Aorta (tissue), 5 donors: ENCODE measurements around the gene RTBDN. TPM values are rescaled to one million over a fixed set of nuclear protein-coding genes. Genes with fewer than 3 reads are reported as not detected.
"Not testable (repeated sequence)": the region's sequence is repeated elsewhere in the genome, so short reads cannot be mapped to it uniquely, and the experiment has no call there.

Experiments
- ATAC-seq: fragments of 200-7000 bp; cut with Tn5 transposase; one replicate; pipeline ENCODE4 v1.9.1; 2022; ENCODE audit warnings: moderate library complexity; ENCODE audit not compliant: low FRiP score
- DNase-seq, 2 donors: peaks; one replicate each; pipeline ENCODE4 v3.0.0-alpha.2; 2020
- H3K27ac ChIP-seq, 2 donors: one replicate each; pipeline ENCODE4 v1.5.1; 2013; ENCODE audit warnings: low read length in 2 of 2, mild to moderate bottlenecking in 2 of 2, moderate library complexity in 2 of 2, control low read depth in 1 of 2, inconsistent platforms in 1 of 2, low read depth in 1 of 2
- H3K27me3 ChIP-seq, 2 donors: one replicate each; pipeline ENCODE4 v1.6.1; 2013; ENCODE audit warnings: control low read depth in 1 of 2, low read length in 1 of 2, mild to moderate bottlenecking in 1 of 2, moderate library complexity in 1 of 2; ENCODE audit not compliant: insufficient read depth in 2 of 2, control insufficient read depth in 1 of 2
- H3K36me3 ChIP-seq, 2 donors: one replicate each; pipeline ENCODE4 v1.6.1; 2013; ENCODE audit warnings: control low read depth in 1 of 2, low read length in 1 of 2, mild to moderate bottlenecking in 1 of 2; ENCODE audit not compliant: insufficient read depth in 2 of 2, control insufficient read depth in 1 of 2
- H3K4me1 ChIP-seq, 2 donors: one replicate each; pipeline ENCODE4 v1.6.1; 2013; ENCODE audit warnings: low read length in 2 of 2, control low read depth in 1 of 2, mild to moderate bottlenecking in 1 of 2, moderate library complexity in 1 of 2; ENCODE audit not compliant: insufficient read depth in 2 of 2, control insufficient read depth in 1 of 2
- H3K4me3 ChIP-seq, 2 donors: one replicate each; pipeline ENCODE4 v1.5.1; 2013; ENCODE audit warnings: low read length in 2 of 2, control low read depth in 1 of 2, mild to moderate bottlenecking in 1 of 2
- H3K9me3 ChIP-seq: one replicate; pipeline ENCODE4 v1.6.1; 2013; ENCODE audit warnings: mild to moderate bottlenecking, low read length; ENCODE audit not compliant: control insufficient read depth
- whole genome bisulfite sequencing, 2 donors: extraction: QIAGEN DNeasy Blood & Tissue Kit; methylation state at CpG; one replicate each; pipeline ENCODE4 v1.1.7; 2013; 5-methylcytosine and 5-hydroxymethylcytosine counted together
- intact Hi-C, 2 donors: fragments of 100-400 bp; cut with DNase I; formaldehyde crosslinking; loops; one replicate each; pipeline versions ENCODE4 v1.14.2 to v1.15.0; 2022
- polyA plus RNA-seq, 2 donors: library from polyadenylated mRNA; stranded (reverse); fragments of 200-250 nt; gene quantifications; one replicate each; pipeline ENCODE4 v1.2.3, GENCODE V29; 2013
- total RNA-seq, 2 donors: library from RNA; stranded (reverse); fragmentation: NEBNext Ultra II Directional; extraction: Animal tissue kit (Norgen Biotek cat#: 25700); gene quantifications; one replicate each; pipeline ENCODE4 v1.2.1, GENCODE V29; 2021
- donor health status: healthy with polysubstance abuse.
- donor health status: Bipolar disorder and iron deficiency.
- donor health status: DM: no; HTN: no; CAD: no.
- donor health status: DM: no; HTN: no; CAD: no.
- donor health status: DM: yes; HTN: yes; CAD: no.

RTBDN gene
- total and polyA plus RNA-seq, 4 donors: 2.0 TPM; not detected in 3

DNA sequence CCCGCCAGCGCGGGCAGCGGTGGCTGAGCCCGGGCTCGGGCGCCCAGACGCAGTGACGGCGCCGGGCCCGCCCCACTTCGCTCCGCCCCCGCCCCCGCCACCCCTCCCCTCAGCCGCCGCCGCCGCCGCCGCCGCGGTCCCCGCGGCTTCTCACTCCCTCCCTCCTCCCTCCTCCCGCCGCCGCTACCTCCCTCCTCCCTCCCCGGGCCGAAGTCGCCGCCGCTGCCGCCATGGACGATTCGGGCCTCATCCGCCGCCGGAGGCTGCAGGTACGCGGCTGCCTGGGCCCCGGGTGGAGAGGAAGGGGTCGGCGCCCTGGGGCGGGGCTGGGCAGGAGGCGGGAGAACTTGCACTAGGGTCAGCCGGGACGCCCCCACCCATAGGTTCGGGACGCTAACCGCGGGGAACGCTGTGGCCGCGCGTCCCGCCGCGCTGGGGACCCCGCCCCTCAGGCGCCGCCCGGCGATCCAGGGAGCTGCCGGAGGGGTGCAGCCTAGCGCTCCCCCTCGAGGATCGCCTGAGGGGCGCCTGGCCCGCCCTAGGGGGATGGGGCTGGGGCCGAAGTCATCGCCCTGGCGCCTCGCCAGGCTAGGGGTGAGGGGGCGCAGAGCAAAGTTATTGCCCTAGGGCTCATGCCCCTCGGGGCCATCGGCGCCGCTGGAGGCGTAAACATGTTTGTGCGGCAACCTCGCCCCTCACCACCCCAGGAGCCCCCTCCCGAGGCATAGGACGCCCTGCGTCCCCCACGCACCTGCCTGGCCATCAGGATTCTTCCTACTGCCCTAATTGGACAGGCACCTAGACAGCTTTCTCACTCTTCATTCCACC is 427 bp downstream of the RTBDN start:
- DNase-seq (no peak), ATAC-seq (no peak)
- H3K4me1 ChIP-seq: no peaks in the 10 kb centered on the region

DNA sequence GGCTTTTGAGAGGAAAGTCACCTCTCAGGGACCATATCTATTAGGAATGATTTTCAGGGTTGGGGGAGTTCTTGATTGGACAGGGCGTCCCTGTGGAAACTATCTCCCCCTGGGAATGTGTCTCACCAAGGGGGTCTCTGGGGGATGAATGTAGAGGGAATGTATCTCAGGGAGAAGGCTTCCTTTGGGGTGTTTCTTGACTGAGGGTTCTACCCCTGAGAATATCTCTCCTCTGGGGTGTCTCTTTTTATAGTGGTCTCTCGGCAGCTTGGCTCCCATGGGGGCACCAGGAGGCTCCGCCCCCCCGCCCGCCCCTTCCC is 1.0 kb downstream of the RTBDN start:
- Histone ChIP-seq H3K4me1 (no peaks in the 10 kb centered on the region), H3K36me3 (no peaks in the 10 kb centered on the region), H3K27ac (no peak overlapping the region), H3K9me3 (no peaks in the 10 kb centered on the region), H3K27me3 (no peaks in the 10 kb centered on the region), H3K4me3 (peak overlapping the region in 1 of 2 donors; percentile 21)
- intact Hi-C loops: no loop called here
- DNase-seq (no peak), ATAC-seq (no peak)
- 0 to 1% methylated on average over 5 of the region's 5 CpGs for WGBS, 2 donors

More for the DNA sequence above, 427 bp downstream of the RTBDN start:
- Histone ChIP-seq H3K27ac (no peak overlapping the region), H3K9me3 (no peaks in the 10 kb centered on the region), H3K36me3 (no peaks in the 10 kb centered on the region), H3K4me3 (peak overlapping the region in 1 of 2 donors; percentile 21), H3K27me3 (no peaks in the 10 kb centered on the region)
- WGBS, 2 donors: 0 to 1% methylated on average over 37 to 86 of the region's 87 CpGs
- intact Hi-C loops: no loop called here

DNA sequence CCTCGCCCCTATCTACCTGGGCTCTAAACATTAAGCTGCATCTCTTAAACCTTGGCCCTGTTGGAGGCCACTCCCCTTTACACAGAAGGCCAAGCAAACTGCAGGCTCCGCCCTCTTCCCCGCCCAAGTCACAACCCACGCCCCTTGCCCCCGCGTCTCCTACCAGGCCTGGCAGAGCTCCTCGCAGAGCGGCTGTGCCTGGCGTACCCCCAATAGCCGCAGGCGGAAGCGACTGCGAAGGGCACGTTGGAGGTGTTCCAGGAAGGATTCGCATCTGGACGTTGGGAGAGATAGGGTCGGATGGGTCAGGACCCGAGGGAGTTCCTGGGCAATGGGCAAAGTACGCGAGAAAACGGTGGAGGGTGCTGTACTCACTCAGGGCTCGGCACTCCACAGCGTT is 5.9 kb downstream of the RTBDN start:
- no peak for DNase-seq
- H3K4me3 ChIP-seq: no peak overlapping the region
- 5% methylated on average over 23 of the region's 23 CpGs for WGBS, 2 donors
- no peaks in the 10 kb centered on the region for H3K4me1 ChIP-seq
- H3K27ac ChIP-seq: no peak overlapping the region
- intact Hi-C loops: no loop called here
- no peaks in the 10 kb centered on the region for H3K27me3 ChIP-seq
- H3K9me3 ChIP-seq: no peaks in the 10 kb centered on the region
- no peaks in the 10 kb centered on the region for H3K36me3 ChIP-seq
- ATAC-seq: no peak

DNA sequence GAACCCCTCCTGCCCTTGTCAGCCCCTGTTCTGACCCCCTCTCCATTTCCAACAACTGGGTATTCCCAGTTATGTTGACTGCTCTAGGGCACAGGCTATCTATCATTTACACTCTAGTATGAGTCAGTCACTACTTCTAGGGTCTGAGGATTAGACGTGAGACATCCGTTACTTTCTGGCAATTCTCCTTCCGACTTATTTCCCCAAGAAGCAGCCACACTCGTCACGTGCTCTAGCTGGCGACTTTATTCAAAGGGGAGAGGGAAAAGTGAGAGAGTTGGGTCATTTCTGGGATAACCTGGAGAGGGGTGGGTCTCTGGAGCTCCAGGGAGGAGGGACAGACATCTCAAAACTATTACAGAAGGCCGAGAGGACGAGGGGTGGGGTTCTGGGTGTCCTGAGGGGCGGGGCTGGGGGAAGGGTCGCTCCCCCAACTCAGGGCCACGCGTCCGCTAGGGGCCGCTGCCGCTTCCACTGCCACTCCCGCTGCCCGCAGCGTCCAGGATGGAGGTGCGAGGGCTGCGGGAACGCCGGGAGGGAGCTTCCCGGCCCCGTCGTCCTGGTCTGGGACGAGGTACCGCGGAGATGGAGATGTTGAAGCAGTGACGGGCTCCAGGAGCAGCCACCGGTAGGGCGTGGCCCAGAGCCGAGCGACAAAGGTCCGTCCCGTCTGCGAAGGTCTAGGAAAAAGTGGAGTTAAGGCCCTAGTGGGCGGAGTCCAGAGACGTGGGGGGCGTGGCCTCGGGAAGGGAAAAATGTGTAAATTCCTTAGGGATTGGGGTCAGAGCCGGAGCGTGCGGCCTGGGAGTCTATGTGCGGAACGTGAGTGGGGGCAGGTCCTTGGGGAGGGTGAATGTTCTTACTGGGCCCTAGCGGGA is 8.9 kb downstream of the RTBDN start:
- H3K9me3 ChIP-seq: peaks cover 3% of the 10 kb centered on the region
- intact Hi-C loops: no loop called here
- no peak overlapping the region for H3K27ac ChIP-seq
- H3K4me1 ChIP-seq: no peaks in the 10 kb centered on the region
- H3K36me3 ChIP-seq: no peaks in the 10 kb centered on the region
- H3K4me3 ChIP-seq: no peak overlapping the region
- DNase-seq (no peak), ATAC-seq (no peak)
- 3 to 5% methylated on average over 46 of the region's 46 CpGs for WGBS, 2 donors
- no peaks in the 10 kb centered on the region for H3K27me3 ChIP-seq

DNA sequence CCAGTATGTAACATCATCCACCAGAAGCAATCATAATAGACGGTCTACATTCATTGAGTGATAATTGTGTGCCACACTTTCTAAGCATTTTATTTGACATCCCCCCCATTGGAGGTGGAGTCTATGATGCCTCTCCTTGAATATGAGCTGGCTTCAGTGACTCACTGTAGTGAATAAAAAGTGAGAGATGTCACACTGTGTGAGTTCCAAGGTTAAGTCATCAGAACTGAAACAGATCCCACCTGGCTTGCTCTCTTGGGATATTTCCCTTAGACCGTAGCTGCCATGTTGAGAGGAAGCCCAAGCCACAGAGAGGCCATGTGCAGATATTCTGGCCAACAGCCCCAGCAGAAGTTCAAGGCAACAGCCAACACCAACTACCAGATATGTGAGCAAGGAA is 12.6 kb downstream of the RTBDN start:
- peaks cover 3% of the 10 kb centered on the region for H3K9me3 ChIP-seq
- intact Hi-C loops: no loop called here
- WGBS, 2 donors: 90 to 92% methylated on average over 2 of the region's 2 CpGs
- no peaks in the 10 kb centered on the region for H3K36me3 ChIP-seq
- no peaks in the 10 kb centered on the region for H3K4me1 ChIP-seq
- DNase-seq (no peak), ATAC-seq (no peak)
- H3K27ac ChIP-seq: no peak overlapping the region
- H3K4me3 ChIP-seq: no peak overlapping the region
- no peaks in the 10 kb centered on the region for H3K27me3 ChIP-seq

DNA sequence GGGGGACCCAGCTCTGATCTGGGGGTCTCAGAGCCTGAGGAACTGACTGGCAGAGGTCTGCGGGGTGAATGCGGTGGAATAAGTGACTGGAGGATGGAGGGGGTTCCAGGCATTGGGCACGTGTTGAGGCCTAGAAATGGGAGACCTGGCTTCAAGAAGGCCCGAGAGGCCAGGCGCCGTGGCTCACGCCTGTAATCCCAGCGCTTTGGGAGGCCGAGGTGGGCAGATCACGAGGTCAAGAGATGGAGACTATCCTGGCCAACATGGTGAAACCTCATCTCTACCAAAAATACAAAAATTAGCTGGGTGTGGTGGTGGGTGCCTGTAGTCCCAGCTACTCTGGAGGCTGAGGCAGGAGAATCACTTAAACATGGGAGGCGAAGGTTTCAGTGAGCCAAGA is 16.6 kb downstream of the RTBDN start:
- H3K9me3 ChIP-seq, ATAC-seq, H3K36me3 ChIP-seq, H3K4me1 ChIP-seq, H3K27ac ChIP-seq, H3K4me3 ChIP-seq, H3K27me3 ChIP-seq, intact Hi-C loops, DNase-seq: not testable (repeated sequence)
- 94 to 96% methylated on average over 11 of the region's 11 CpGs for WGBS, 2 donors

DNA sequence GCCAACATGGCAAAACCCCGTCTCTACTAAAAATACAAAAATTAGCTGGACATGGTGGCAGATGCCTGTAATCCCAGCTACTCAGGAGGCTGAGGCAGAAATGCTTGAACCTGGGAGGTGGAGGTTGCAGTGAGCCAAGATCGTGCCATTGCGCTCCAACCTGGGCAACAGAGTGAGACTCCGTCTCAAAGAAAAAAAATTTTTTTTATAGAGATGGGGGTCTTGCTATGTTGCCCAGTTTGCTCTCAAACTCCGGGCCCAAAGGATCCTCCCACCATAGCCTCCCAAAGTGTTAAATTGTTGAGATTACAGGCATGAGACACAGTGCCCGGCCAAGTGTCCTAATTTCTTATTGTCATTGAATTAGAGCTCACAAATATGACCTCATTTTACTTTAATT is 17.2 kb downstream of the RTBDN start:
- H3K4me3 ChIP-seq, DNase-seq, H3K27ac ChIP-seq, ATAC-seq, H3K9me3 ChIP-seq, H3K4me1 ChIP-seq, H3K27me3 ChIP-seq, intact Hi-C loops, H3K36me3 ChIP-seq: not testable (repeated sequence)
- 92 to 95% methylated on average over 6 of the region's 6 CpGs for WGBS, 2 donors

DNA sequence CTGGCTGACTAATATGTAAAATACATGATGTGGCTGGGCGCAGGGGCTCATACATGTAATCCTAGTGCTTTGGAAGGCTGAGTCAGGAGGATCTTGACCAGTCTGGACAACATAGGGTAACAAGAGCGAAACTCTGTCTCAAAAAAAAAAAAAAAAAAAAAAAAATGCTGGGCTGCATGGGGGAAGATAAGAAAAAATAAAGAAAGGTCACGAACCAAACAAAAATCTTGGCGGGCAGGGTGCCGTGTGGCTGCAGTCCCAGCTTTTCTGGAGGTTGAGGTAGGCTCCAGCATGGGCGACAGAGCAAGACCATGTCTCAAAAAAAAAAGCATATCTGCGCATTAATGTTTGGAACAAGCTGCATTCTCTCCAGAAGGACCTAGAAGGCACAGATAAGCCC is 19.3 kb downstream of the RTBDN start:
- 85 to 87% methylated on average over 7 of the region's 7 CpGs for WGBS, 2 donors
- DNase-seq (no peak), ATAC-seq (no peak)

More for the DNA sequence above, 19.3 kb downstream of the RTBDN start:
- no peaks in the 10 kb centered on the region for H3K27me3 ChIP-seq
- H3K9me3 ChIP-seq: no peaks in the 10 kb centered on the region
- no peaks in the 10 kb centered on the region for H3K4me1 ChIP-seq
- intact Hi-C loops: no loop called here
- H3K36me3 ChIP-seq: no peaks in the 10 kb centered on the region
- H3K4me3 ChIP-seq: no peak overlapping the region
- H3K27ac ChIP-seq: no peak overlapping the region
